ENCODE results near the gene SHLD2.

SHLD2 gene

DNA sequence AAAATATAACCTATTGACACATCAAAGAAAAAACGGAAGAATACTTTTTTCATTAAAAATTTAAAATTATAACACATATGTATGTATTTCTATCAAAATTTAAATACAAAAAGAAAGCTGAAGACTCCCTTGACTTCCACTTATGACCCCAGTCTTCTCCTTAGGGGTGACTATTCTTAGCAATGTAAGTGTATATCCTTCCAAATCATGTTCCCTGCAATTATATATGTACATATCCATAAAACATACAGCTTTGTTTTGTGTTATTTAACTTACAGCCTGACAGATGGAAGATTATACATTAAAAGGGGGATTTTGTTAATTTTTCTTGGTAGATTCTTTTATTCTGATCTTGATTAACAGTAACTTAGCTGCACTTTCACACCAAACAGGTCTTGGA is 9.5 kb upstream of the SHLD2 start:
- TF ChIP-seq, protein P1, sequence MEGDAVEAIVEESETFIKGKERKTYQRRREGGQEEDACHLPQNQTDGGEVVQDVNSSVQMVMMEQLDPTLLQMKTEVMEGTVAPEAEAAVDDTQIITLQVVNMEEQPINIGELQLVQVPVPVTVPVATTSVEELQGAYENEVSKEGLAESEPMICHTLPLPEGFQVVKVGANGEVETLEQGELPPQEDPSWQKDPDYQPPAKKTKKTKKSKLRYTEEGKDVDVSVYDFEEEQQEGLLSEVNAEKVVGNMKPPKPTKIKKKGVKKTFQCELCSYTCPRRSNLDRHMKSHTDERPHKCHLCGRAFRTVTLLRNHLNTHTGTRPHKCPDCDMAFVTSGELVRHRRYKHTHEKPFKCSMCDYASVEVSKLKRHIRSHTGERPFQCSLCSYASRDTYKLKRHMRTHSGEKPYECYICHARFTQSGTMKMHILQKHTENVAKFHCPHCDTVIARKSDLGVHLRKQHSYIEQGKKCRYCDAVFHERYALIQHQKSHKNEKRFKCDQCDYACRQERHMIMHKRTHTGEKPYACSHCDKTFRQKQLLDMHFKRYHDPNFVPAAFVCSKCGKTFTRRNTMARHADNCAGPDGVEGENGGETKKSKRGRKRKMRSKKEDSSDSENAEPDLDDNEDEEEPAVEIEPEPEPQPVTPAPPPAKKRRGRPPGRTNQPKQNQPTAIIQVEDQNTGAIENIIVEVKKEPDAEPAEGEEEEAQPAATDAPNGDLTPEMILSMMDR (IDR thresholded peaks at IDR 0.05; ENCODE audit: insufficient read depth, low read length, missing control alignments) = no peak
- ChIA-PET CTCF (interaction anchor here (0.7 to 1.0 kb wide), 3 partner anchors 9 to 392 kb away, joined by 3 read pairs; no protein-coding TSS in a partner anchor), POLR2A (no interaction called here)
- H3K4me3 ChIP-seq (ENCODE audit: low read depth, low read length) = no peak overlapping the region
- no peak for DNase-seq (ENCODE audit: low read depth, low spot score)

DNA sequence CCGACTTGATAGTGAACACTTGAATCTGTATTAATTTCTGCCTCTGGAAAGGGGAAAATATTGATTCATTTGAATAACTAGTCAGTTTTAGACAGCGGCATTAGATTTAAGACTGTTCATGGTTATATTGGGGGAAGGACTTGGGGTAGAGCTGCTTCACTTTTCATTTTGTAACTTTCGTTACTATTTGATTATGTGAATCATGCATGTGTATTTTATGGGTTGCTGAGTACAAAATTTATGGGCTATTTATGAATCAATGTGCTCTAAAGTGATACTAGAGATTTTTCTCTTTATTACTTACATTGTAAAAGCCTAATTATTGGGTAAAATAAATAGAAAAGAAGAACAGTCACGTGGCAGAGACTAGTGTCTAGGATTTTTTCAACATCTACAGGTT is 5.3 kb upstream of the SHLD2 start:
- H3K4me3 ChIP-seq (ENCODE audit: low read depth, low read length) = no peak overlapping the region
- TF ChIP-seq, protein P1 (IDR thresholded peaks at IDR 0.05; ENCODE audit: insufficient read depth, low read length, missing control alignments) = no peak
- CTCF ChIA-PET = no interaction called here
- POLR2A ChIA-PET = no interaction called here
- no peak for DNase-seq (ENCODE audit: low read depth, low spot score)

DNA sequence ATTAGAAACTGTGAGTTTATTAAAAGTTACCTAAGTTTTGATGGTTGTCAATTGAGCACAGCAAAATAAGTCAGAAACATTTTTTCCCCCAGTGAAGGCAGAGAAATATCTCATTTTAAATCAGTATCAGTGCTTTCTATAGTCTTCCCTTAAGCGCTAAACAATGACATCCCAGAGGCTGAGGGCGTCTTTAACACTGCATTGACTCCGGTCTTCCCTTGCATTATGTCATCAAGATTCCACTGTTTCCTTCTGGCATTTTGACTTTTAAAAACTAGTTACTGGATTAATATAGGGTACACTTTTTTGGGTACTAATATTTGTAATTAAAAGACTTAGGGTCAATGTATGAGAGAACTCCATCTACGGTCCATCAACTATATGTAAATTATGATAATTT is 4.2 kb upstream of the SHLD2 start:
- TF ChIP-seq, protein P1 (IDR thresholded peaks at IDR 0.05; ENCODE audit: insufficient read depth, low read length, missing control alignments) = no peak
- H3K4me3 ChIP-seq (ENCODE audit: low read depth, low read length) = no peak overlapping the region
- ChIA-PET CTCF (no interaction called here), POLR2A (no interaction called here)
- no peak for DNase-seq (ENCODE audit: low read depth, low spot score)

DNA sequence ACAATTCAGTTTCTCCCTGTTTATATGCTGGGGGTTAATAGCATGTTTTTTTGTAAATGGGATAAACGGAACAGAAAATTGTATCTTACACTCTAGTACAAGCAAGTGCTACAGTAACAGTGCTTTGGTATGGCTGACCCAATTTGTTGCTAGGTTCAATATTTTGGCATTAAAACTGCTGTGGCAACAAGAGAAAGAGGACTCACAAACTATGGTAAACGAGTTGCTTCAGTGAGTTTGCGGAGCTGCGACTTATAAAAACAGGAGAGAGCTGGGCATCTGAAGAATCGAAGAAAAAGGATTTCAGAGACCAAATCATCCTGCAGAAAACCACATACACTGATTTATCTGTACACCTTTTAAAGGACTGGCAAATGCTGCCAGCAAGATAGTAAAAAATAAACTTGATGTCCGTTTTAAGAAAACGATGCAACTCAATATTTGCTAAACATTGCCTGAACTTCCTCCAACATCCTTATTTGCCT is 2.6 kb upstream of the SHLD2 start:
- POLR2A ChIA-PET = interaction anchor here (1.1 kb wide), 1 partner anchor 125 kb away, joined by 3 read pairs; no protein-coding TSS in a partner anchor
- TF ChIP-seq, protein P1 (IDR thresholded peaks at IDR 0.05; ENCODE audit: insufficient read depth, low read length, missing control alignments) = no peak
- no peak for DNase-seq (ENCODE audit: low read depth, low spot score)
- CTCF ChIA-PET = interaction anchor here (0.8 to 2.7 kb wide), 6 partner anchors 10 to 155 kb away, joined by 3 to 7 read pairs (median 3); no protein-coding TSS in a partner anchor
- H3K4me3 ChIP-seq (ENCODE audit: low read depth, low read length) = peak overlapping the region; percentile 83

DNA sequence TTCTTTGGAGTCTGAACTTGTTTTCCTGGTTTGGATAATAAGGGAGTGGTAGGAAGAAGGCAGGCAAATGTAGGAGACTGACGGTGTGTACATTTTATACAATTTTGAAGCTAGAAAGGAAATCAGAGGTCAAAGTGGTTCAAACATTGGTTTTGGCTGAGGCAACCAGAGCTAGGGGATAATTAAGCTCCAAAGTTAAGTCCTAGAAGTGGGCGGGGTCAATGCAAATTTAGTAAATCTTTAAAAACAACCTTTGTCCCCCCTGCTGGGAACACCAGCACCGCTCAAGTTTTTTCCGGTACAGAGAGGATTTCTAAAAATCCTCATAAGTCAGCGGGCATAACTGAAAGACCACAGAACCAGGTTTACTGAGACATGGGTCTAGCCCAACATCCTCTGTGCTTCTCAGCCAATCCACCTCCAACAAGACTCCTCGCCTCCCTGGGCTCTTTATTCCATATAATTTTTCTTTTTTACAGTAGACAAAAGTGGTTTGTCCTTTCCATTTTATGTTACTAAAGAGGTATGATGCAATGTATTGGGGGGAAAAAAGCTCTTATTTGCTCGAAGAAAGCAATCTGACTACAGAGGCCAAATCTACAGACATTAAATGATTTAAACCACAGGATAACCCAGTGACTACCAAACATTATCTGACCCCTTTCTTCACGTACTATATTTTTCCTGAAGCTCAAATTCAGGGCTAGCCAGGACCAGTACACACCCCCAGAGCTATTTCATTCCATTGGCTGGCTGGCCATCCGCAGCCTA is 2.0 kb upstream of the SHLD2 start:
- H3K4me3 ChIP-seq (ENCODE audit: low read depth, low read length) = peak overlapping the region; percentile 83
- CTCF ChIA-PET = interaction anchor here (0.8 to 2.7 kb wide), 5 partner anchors 11 to 155 kb away, joined by 3 to 7 read pairs (median 3); no protein-coding TSS in a partner anchor
- POLR2A ChIA-PET = interaction anchor here (0.7 to 1.1 kb wide), 2 partner anchors 11 to 126 kb away, joined by 3 read pairs; no protein-coding TSS in a partner anchor
- DNase-seq (ENCODE audit: low read depth, low spot score) = no peak
- TF ChIP-seq, protein P1 (IDR thresholded peaks at IDR 0.05; ENCODE audit: insufficient read depth, low read length, missing control alignments) = no peak

DNA sequence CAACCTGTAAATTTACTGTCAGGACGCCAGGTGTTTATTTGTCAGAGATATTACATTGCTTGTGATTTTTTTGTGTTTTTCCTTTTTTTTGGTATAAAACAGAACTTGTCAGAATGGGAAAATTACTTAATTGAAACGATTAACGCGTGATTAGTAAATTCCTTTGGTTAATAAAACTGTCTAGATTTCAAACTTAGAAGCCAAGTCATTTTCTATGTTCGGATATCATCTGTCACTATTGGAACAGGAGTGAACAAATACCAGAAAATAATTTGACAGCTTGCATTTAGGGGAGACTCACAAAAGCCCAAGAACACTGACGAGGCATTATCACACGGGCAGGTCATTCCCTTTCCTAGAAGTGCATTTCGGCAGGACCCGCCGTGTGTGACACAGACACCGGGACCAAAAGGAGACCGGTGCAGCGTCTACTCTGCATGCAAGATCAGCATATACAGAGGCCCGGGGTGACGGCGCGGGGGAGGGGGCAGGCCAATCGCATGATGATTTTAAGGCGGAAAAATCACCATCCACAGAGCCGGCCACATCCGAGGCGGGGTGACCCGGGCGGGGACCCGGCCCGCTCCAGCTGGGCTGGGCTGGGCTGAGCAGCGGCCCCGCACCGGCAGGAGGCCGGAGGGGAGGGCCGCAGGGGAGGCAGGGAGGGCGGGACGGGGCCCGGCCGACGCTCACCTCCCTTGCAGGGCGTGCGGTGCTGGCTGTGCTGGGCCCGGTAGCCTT is 1.2 kb upstream of the SHLD2 start:
- POLR2A ChIA-PET = no interaction called here
- CTCF ChIA-PET = interaction anchor here (1.1 to 2.7 kb wide), 2 partner anchors 12 to 154 kb away, joined by 3 to 7 read pairs; no protein-coding TSS in a partner anchor
- no peak for DNase-seq (ENCODE audit: low read depth, low spot score)
- peak overlapping the region; percentile 83 for H3K4me3 ChIP-seq (ENCODE audit: low read depth, low read length)
- TF ChIP-seq, protein P1 (IDR thresholded peaks at IDR 0.05; ENCODE audit: insufficient read depth, low read length, missing control alignments) = no peak
